IPS DF 4.7 (cell line): ENCODE measurements around the gene APOBEC3B.
"Not testable (repeated sequence)": the region's sequence is repeated elsewhere in the genome, so short reads cannot be mapped to it uniquely, and the experiment has no call there.

Source experiments
- DNase-seq: peaks from one replicate; pipeline ENCODE4 v3.0.0-alpha.2; 2013; ENCODE audit warnings: low spot score; ENCODE audit errors: extremely low read depth

The APOBEC3B gene

GRCh38 chr22:38992871-38993371 is 10.8 kb downstream of the APOBEC3B start:
- not testable (repeated sequence) for DNase-seq

GRCh38 chr22:38996105-38996504 is 14.0 kb downstream of the APOBEC3B start:
- no peak for DNase-seq

- DNase-seq: no peak
Observed at GRCh38 chr22:38997518-38997917, 15.4 kb downstream of the APOBEC3B start.

- peak; percentile 90 for DNase-seq
Observed at GRCh38 chr22:39003165-39003638, 21.1 kb downstream of the APOBEC3B start.

- no peak for DNase-seq
Observed at GRCh38 chr22:39007177-39007576, 25.0 kb downstream of the APOBEC3B start.

GRCh38 chr22:39008271-39008850 is 26.2 kb downstream of the APOBEC3B start:
- DNase-seq: not testable (repeated sequence)

GRCh38 chr22:39010946-39011345 is 28.8 kb downstream of the APOBEC3B start:
- no peak for DNase-seq

GRCh38 chr22:39012533-39013511 is 30.7 kb downstream of the APOBEC3B start:
- no peak for DNase-seq

GRCh38 chr22:39013561-39013941 is 31.4 kb downstream of the APOBEC3B start:
- DNase-seq: not testable (repeated sequence)

GRCh38 chr22:39013942-39014722 is 32.0 kb downstream of the APOBEC3B start, which contains the start of gene APOBEC3C:
TSS of gene APOBEC3C (plus strand) at chr22:39014257. CDS start at chr22:39014363, 106 bp downstream.
- DNase-seq: no peak

- DNase-seq: not testable (repeated sequence)
Observed at GRCh38 chr22:39014723-39015121, 32.6 kb downstream of the APOBEC3B start.

- no peak for DNase-seq
Observed at GRCh38 chr22:39016592-39016991, 34.4 kb downstream of the APOBEC3B start.

GRCh38 chr22:39017596-39018365 is 35.6 kb downstream of the APOBEC3B start:
- no peak for DNase-seq

GRCh38 chr22:39020021-39020651 is 38.0 kb downstream of the APOBEC3B start:
- DNase-seq: not testable (repeated sequence)

GRCh38 chr22:39021552-39022250 is 39.6 kb downstream of the APOBEC3B start:
- DNase-seq: no peak

- no peak for DNase-seq
Observed at GRCh38 chr22:39024519-39025308, 42.6 kb downstream of the APOBEC3B start.

- DNase-seq: no peak
Observed at GRCh38 chr22:39026509-39027150, 44.5 kb downstream of the APOBEC3B start.

GRCh38 chr22:39027717-39028116 is 45.6 kb downstream of the APOBEC3B start:
- DNase-seq: no peak
